ENCODE data around the gene LRTM2. TPM values are rescaled to one million over a fixed set of nuclear protein-coding genes. Genes with fewer than 3 reads are reported as not detected.

LRTM2 gene
- total and polyA plus RNA-seq, 11 donors: not detected

DNA sequence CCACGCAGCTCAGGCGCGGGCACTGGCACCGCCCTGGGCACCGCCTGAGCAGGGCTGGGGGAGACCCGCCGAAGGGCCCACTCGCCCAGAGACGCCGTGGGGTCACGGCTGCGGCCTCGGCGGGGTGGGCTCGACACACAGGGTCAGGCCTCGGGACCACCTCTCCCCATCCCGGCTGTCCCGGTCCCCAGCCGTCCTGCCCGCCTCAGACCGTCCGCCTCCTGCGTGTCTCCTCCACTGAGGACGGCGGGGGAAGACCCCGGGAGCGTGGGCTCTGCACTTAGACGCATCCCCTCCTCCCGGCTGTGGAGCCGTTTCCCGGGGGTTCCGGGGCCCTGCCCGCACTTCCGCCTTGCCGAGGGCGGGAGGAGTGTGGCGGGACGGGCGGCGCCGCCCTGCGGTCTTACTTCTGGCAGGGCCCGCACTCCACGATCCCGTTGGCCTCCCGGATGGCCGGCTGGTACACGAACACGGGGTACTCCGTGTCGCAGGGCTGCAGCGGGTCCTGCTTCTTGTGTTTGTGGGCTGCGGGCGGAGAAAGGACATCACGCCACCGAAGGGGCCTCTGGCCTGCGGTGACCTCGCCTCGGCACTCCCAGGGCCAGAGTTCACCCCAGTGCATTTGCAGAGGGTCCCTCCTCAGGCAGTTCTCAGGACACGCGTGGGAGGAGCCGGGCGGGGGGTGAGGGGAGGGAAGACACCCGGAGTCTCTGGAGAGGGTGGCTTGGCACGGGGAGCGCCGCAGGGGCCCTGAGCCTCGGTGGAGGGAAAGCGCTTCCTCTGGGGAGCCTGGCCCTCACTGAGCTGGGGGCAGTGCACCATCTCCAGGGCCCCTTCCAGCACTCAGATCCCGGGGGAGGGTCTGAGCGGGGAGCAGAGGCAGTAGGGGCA is 23.1 kb upstream of the LRTM2 start:
- Histone ChIP-seq H3K9me3 (no peaks in the 10 kb centered on the region), H3K27me3 (no peaks in the 10 kb centered on the region), H3K36me3 (no peaks in the 10 kb centered on the region), H3K4me3 (peak overlapping the region; percentile 47 to 79 (median 64)), H3K27ac (peak overlapping the region; percentile 23 to 95 (median 84)), H3K4me1 (peaks cover 8 to 39% (median 21%) of the 10 kb centered on the region in 12 donors)
- intact Hi-C loops (cut with DNase I): loop anchor here in 9 of 10 donors (2.0 to 10.0 kb wide), 11 partner anchors 142 to 988 kb away; partner anchors contain the start of gene CACNA1C (in 1 of the 9)
- peak; percentile 65 to 89 (median 74) for DNase-seq
- TF ChIP-seq CTCF (IDR thresholded peaks at IDR 0.05) (no peak), POLR2A (IDR thresholded peaks at IDR 0.05) (peak in 1 of 2 donors; percentile 35)
- WGBS, 4 donors: 41 to 57% (median 50%) methylated on average over 36 to 71 of the region's 71 CpGs
- ATAC-seq: peak in 3 of 4 donors; percentile 32 to 43 (median 41)

DNA sequence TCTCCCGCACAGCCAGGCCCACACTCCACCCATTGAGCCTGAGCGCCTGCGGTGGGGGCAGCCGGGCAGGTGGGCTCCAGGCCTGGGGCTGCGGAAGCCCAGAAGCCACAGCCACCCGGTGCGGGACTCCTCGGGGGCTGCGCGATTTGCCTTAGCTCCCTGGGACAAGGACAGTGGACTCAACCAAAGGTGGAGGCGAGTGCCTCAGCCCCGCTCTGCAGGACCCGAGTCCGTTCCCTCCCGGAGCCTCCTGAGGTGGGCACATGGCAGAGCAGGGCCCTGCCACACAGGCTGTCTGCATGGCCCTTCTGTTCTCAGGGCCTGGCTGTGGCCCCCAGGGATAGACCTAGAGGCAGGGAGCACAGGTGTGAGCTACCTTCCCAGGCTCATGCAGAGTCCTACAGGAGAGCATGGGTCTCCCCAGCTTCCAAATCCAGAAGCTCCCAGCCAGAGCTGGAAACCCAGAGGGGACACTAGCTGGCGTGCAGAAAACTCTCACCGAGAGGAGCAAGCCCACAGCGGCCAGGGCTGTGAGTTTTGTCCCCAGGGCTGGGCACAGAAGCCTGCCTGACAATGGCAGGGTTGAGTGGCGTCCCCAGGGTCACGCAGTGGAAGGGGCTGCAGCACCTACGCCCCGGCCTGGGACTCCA is 22.2 kb upstream of the LRTM2 start:
- WGBS, 4 donors: 89 to 98% (median 93%) methylated on average over 7 to 22 of the region's 22 CpGs
- peak overlapping the region in 7 of 12 donors; percentile 71 to 95 (median 85) for H3K27ac ChIP-seq

GRCh38 chr12:1798641-1799020 is 21.7 kb upstream of the LRTM2 start:
- no peaks in the 10 kb centered on the region for H3K36me3 ChIP-seq
- H3K27me3 ChIP-seq: no peaks in the 10 kb centered on the region
- no peak overlapping the region for H3K27ac ChIP-seq
- no peak for ATAC-seq
- no peak for DNase-seq
- intact Hi-C loops (cut with DNase I): loop anchor here in 8 of 10 donors (5.0 to 10.0 kb wide), 8 partner anchors 229 to 986 kb away; partner anchors contain the start of gene CACNA1C (in 1 of the 8)
- H3K4me3 ChIP-seq: no peak overlapping the region
- no peak for TF ChIP-seq CTCF (IDR thresholded peaks at IDR 0.05)
- TF ChIP-seq POLR2A (IDR thresholded peaks at IDR 0.05): no peak
- H3K9me3 ChIP-seq: no peaks in the 10 kb centered on the region
- H3K4me1 ChIP-seq: peaks cover 8 to 36% (median 20%) of the 10 kb centered on the region in 12 donors
- 83 to 88% (median 87%) methylated on average over 2 to 6 of the region's 6 CpGs for WGBS, 4 donors

More for the DNA sequence above, 22.2 kb upstream of the LRTM2 start:
- intact Hi-C loops (cut with DNase I): loop anchor here in 9 of 10 donors (2.0 to 10.0 kb wide), 11 partner anchors 141 to 987 kb away; partner anchors contain the start of gene CACNA1C (in 1 of the 9)
- Histone ChIP-seq H3K4me3 (peak overlapping the region in 2 of 12 donors; percentile 65 to 79), H3K36me3 (no peaks in the 10 kb centered on the region), H3K9me3 (no peaks in the 10 kb centered on the region), H3K27me3 (no peaks in the 10 kb centered on the region), H3K4me1 (peaks cover 8 to 39% (median 21%) of the 10 kb centered on the region in 12 donors)
- ATAC-seq (no peak), DNase-seq (peak in 3 of 5 donors; percentile 15 to 55 (median 25))
- TF ChIP-seq CTCF (IDR thresholded peaks at IDR 0.05) (no peak), POLR2A (IDR thresholded peaks at IDR 0.05) (no peak)
